Neural progenitor cell (in vitro differentiated cells): ENCODE results near the gene LIMS2. TPM values are rescaled to one million over a fixed set of nuclear protein-coding genes. Genes with fewer than 3 reads are reported as not detected.

ENCODE experiments used
- DNase-seq: peaks from one replicate; pipeline ENCODE4 v3.0.0-alpha.2; 2016; ENCODE audit warnings: low spot score
- H2AFZ ChIP-seq: fragments of 200-600 bp; sonication (generic); replicated peaks from 2 replicates; pipeline ENCODE4 v1.6.1; 2016; ENCODE audit warnings: antibody characterized with exemption
- H3F3A ChIP-seq: fragments of 200-600 bp; sonication (generic); 2 replicates; pipeline ENCODE4 v1.6.1; 2016; ENCODE audit warnings: antibody characterized with exemption, low read depth
- H3K27ac ChIP-seq: fragments of 200-600 bp; sonication (generic); 2 replicates; pipeline ENCODE4 v1.5.1; 2016; ENCODE audit warnings: mild to moderate bottlenecking
- H3K27me3 ChIP-seq: fragments of 200-600 bp; sonication (generic); 2 replicates; pipeline ENCODE4 v1.6.1; 2016; ENCODE audit warnings: mild to moderate bottlenecking, moderate library complexity
- H3K36me3 ChIP-seq: fragments of 200-600 bp; sonication (generic); 2 replicates; pipeline ENCODE4 v1.5.1; 2016
- H3K4me1 ChIP-seq: fragments of 200-600 bp; sonication (generic); 2 replicates; pipeline ENCODE4 v1.6.1; 2016; ENCODE audit warnings: mixed run types
- H3K4me2 ChIP-seq: fragments of 200-600 bp; sonication (generic); 2 replicates; pipeline ENCODE4 v1.6.1; 2016
- H3K4me3 ChIP-seq: fragments of 200-600 bp; sonication (generic); 2 replicates; pipeline ENCODE4 v1.5.1; 2016
- H3K79me2 ChIP-seq: fragments of 200-600 bp; sonication (generic); 2 replicates; pipeline ENCODE4 v1.6.1; 2016; ENCODE audit warnings: low read depth
- H3K9ac ChIP-seq: fragments of 200-600 bp; sonication (generic); 2 replicates; pipeline ENCODE4 v1.6.1; 2016
- H3K9me3 ChIP-seq: fragments of 200-600 bp; sonication (generic); 2 replicates; pipeline ENCODE4 v1.5.1; 2016; ENCODE audit warnings: low read depth
- H4K20me1 ChIP-seq: fragments of 200-600 bp; sonication (generic); 2 replicates; pipeline ENCODE4 v1.6.1; 2016; ENCODE audit warnings: low read depth
- H3K27ac Mint-ChIP-seq: 3 replicates; pipeline ENCODE4 v1.8.0; 2021; ENCODE audit warnings: mixed read lengths
- H3K27me3 Mint-ChIP-seq: 2 replicates; pipeline ENCODE4 v1.8.0; 2022; ENCODE audit warnings: low read depth, mild to moderate bottlenecking, inconsistent platforms, moderate library complexity, mixed read lengths; ENCODE audit not compliant: insufficient read depth
- H3K36me3 Mint-ChIP-seq: 3 replicates; pipeline ENCODE4 v1.8.0; 2021; ENCODE audit warnings: mixed read lengths
- H3K4me1 Mint-ChIP-seq: 3 replicates; pipeline ENCODE4 v1.8.0; 2021; ENCODE audit warnings: mixed read lengths
- H3K4me3 Mint-ChIP-seq: 3 replicates; pipeline ENCODE4 v1.8.0; 2021; ENCODE audit warnings: mild to moderate bottlenecking, moderate library complexity, mixed read lengths
- H3K9me3 Mint-ChIP-seq: 3 replicates; pipeline ENCODE4 v1.8.0; 2020; ENCODE audit warnings: mixed read lengths
- EZH2 ChIP-seq: fragments of 200-600 bp; sonication (generic); IDR thresholded peaks from 2 replicates; pipeline ENCODE4 v1.6.1; 2017; ENCODE audit warnings: antibody characterized with exemption, mild to moderate bottlenecking, moderate library complexity
- EZH2phosphoT487 ChIP-seq: fragments of 200-600 bp; sonication (generic); IDR thresholded peaks from 2 replicates; pipeline ENCODE4 v1.6.1; 2017; ENCODE audit warnings: antibody characterized with exemption
- total RNA-seq: library from RNA; depleted of rRNA; stranded (reverse); fragments of >200 nt; gene quantifications from 2 replicates; pipeline ENCODE4 v1.2.3, GENCODE V29; 2015; ENCODE audit warnings: low replicate concordance
- TF ChIP-seq, protein P1 (sequence below): fragments of 200-600 bp; sonication (generic); IDR thresholded peaks from 2 replicates; pipeline ENCODE4 v1.5.1; 2017; ENCODE audit warnings: antibody characterized with exemption, mild to moderate bottlenecking

The LIMS2 gene
- total RNA-seq, 1 donor from 2014 or later, result not detected

- H3K36me3 Mint-ChIP-seq, result no peaks in the 10 kb centered on the region
- no peaks in the 10 kb centered on the region for H3K9me3 Mint-ChIP-seq
- H3K79me2 ChIP-seq, result no peaks in the 10 kb centered on the region
- H4K20me1 ChIP-seq, result no peaks in the 10 kb centered on the region
- H2AFZ ChIP-seq, result no peak overlapping the region
- no peaks in the 10 kb centered on the region for H3K36me3 ChIP-seq
- H3K27ac ChIP-seq, result no peak overlapping the region
- H3K27me3 ChIP-seq, result no peaks in the 10 kb centered on the region
- no peaks in the 10 kb centered on the region for H3F3A ChIP-seq
- peaks cover 9% of the 10 kb centered on the region for H3K27me3 Mint-ChIP-seq
- no peak overlapping the region for H3K27ac Mint-ChIP-seq
- TF ChIP-seq EZH2phosphoT487, result no peak
- TF ChIP-seq, protein P1, sequence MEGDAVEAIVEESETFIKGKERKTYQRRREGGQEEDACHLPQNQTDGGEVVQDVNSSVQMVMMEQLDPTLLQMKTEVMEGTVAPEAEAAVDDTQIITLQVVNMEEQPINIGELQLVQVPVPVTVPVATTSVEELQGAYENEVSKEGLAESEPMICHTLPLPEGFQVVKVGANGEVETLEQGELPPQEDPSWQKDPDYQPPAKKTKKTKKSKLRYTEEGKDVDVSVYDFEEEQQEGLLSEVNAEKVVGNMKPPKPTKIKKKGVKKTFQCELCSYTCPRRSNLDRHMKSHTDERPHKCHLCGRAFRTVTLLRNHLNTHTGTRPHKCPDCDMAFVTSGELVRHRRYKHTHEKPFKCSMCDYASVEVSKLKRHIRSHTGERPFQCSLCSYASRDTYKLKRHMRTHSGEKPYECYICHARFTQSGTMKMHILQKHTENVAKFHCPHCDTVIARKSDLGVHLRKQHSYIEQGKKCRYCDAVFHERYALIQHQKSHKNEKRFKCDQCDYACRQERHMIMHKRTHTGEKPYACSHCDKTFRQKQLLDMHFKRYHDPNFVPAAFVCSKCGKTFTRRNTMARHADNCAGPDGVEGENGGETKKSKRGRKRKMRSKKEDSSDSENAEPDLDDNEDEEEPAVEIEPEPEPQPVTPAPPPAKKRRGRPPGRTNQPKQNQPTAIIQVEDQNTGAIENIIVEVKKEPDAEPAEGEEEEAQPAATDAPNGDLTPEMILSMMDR, result peak; percentile 54
- DNase-seq, result peak; percentile 56
- H3K9ac ChIP-seq, result no peak overlapping the region
- H3K9me3 ChIP-seq, result no peaks in the 10 kb centered on the region
- no peak overlapping the region for H3K4me2 ChIP-seq
- H3K4me1 Mint-ChIP-seq, result peaks cover 23% of the 10 kb centered on the region
- H3K4me3 Mint-ChIP-seq, result no peak overlapping the region
- H3K4me1 ChIP-seq, result peaks cover 6% of the 10 kb centered on the region
- H3K4me3 ChIP-seq, result no peak overlapping the region
Observed at GRCh38 chr2:127640082-127641072, 35.0 kb downstream of the LIMS2 start.

- peaks cover 11% of the 10 kb centered on the region for H3K27me3 Mint-ChIP-seq
- H3K4me3 Mint-ChIP-seq, result no peak overlapping the region
- no peaks in the 10 kb centered on the region for H4K20me1 ChIP-seq
Observed at GRCh38 chr2:127639111-127639474, 36.2 kb downstream of the LIMS2 start.

DNA sequence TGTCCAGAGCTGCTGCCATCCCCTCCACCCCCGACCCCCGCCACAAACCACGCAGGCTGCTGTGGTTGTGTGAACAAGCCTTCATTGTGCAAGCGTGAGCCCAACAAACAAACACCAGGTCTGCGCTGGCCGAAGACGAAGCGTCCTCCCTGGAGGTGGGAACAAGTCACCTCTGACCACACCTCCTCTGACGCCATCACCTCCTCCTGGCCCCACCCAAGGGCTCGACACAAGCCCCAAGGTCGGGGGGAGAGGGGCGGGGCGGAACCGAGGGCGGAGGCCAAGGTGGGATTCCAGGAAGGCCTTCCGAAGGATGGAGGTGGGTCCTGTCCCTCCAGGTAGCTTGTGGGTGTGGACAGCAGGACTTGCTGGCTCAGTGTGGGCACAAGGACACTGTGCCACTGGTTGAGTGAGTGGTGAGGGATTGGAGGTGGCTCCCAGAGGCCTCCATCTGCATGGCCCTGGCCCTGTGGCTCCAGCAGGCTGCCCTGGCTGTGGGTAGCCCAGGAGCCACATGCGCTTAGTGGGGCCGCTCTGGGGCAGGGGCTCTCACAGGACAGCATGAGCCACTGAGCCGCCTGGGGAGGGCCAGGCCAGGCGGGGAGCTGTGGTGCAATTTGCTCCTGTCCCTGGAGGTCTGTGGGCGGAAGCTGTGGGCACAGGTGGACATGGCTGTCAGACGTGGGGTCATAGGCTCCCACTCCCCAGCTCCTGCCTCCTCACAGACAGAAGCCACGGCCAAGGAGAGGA lies 36.8 kb downstream of the LIMS2 start:
- Mint-ChIP-seq H3K4me3 (no peak overlapping the region), H3K4me1 (peaks cover 8% of the 10 kb centered on the region), H3K27me3 (peaks cover 7% of the 10 kb centered on the region), H3K27ac (no peak overlapping the region), H3K36me3 (no peaks in the 10 kb centered on the region), H3K9me3 (no peaks in the 10 kb centered on the region)
- Histone ChIP-seq H4K20me1 (no peaks in the 10 kb centered on the region), H3K4me1 (peaks cover 5% of the 10 kb centered on the region), H2AFZ (peak overlapping the region; percentile 51), H3K4me2 (no peak overlapping the region), H3K4me3 (no peak overlapping the region), H3K27ac (no peak overlapping the region), H3F3A (no peaks in the 10 kb centered on the region), H3K36me3 (no peaks in the 10 kb centered on the region), H3K9me3 (no peaks in the 10 kb centered on the region), H3K27me3 (no peaks in the 10 kb centered on the region), H3K79me2 (no peaks in the 10 kb centered on the region), H3K9ac (no peak overlapping the region)
- no peak for TF ChIP-seq EZH2phosphoT487
- TF ChIP-seq, protein P1, result no peak
- no peak for TF ChIP-seq EZH2
- peak; percentile 17 for DNase-seq

More at GRCh38 chr2:127639111-127639474, 36.2 kb downstream of the LIMS2 start:
- peaks cover 13% of the 10 kb centered on the region for H3K4me1 Mint-ChIP-seq
- Histone ChIP-seq H3K4me1 (peaks cover 5% of the 10 kb centered on the region), H3F3A (no peaks in the 10 kb centered on the region), H3K4me2 (no peak overlapping the region), H3K36me3 (no peaks in the 10 kb centered on the region), H3K79me2 (no peaks in the 10 kb centered on the region), H2AFZ (no peak overlapping the region), H3K27me3 (no peaks in the 10 kb centered on the region), H3K4me3 (no peak overlapping the region), H3K27ac (no peak overlapping the region), H3K9me3 (no peaks in the 10 kb centered on the region), H3K9ac (no peak overlapping the region)
- no peaks in the 10 kb centered on the region for H3K9me3 Mint-ChIP-seq
- TF ChIP-seq EZH2, result no peak
- TF ChIP-seq, protein P1, result no peak
- no peak for TF ChIP-seq EZH2phosphoT487
- no peaks in the 10 kb centered on the region for H3K36me3 Mint-ChIP-seq
- DNase-seq, result no peak
- no peak overlapping the region for H3K27ac Mint-ChIP-seq
